Kidney (tissue), 14 donors: ENCODE results near the gene DCN. TPM values are rescaled to one million over a fixed set of nuclear protein-coding genes. Genes with fewer than 3 reads are reported as not detected.

ENCODE experiments used
- DNase-seq, 5 donors: peaks; one replicate each; pipeline ENCODE4 v3.0.0-alpha.2; 2013 to 2020
- FAIRE-seq: peaks from 2 replicates; lab custom pipeline; 2012; peaks lifted over from hg19 to GRCh38; lab: Jason Lieb, UNC
- H3K27ac ChIP-seq, 2 donors: one replicate each; pipeline ENCODE4 v1.7.0; 2013; ENCODE audit warnings: low read depth in 2 of 2, low read length in 2 of 2, inconsistent platforms in 1 of 2
- H3K27me3 ChIP-seq: one replicate; pipeline ENCODE4 v1.7.1; 2013; ENCODE audit warnings: low read length, inconsistent platforms; ENCODE audit not compliant: control insufficient read depth, insufficient read depth
- H3K36me3 ChIP-seq, 3 donors: one replicate each; pipeline versions ENCODE4 v1.7.0 to v1.7.1; 2013; ENCODE audit warnings: low read length in 3 of 3, control low read depth in 1 of 3, inconsistent platforms in 1 of 3; ENCODE audit not compliant: insufficient read depth in 3 of 3, control insufficient read depth in 2 of 3
- H3K4me1 ChIP-seq, 3 donors: one replicate each; pipeline versions ENCODE4 v1.7.0 to v1.7.1; 2013; ENCODE audit warnings: low read length in 3 of 3, inconsistent platforms in 1 of 3, low read depth in 1 of 3; ENCODE audit not compliant: control insufficient read depth in 2 of 3, insufficient read depth in 2 of 3
- H3K4me3 ChIP-seq, 3 donors: one replicate each; pipeline versions ENCODE4 v1.7.0 to v1.8.1; 2013; ENCODE audit warnings: low read length in 3 of 3, control low read depth in 1 of 3, inconsistent platforms in 1 of 3
- H3K9ac ChIP-seq, 3 donors: one replicate each; pipeline versions ENCODE4 v1.7.0 to v1.7.1; 2013; ENCODE audit warnings: low read length in 3 of 3, control low read depth in 1 of 3, inconsistent platforms in 1 of 3
- H3K9me3 ChIP-seq, 3 donors: one replicate each; pipeline versions ENCODE4 v1.7.0 to v1.7.1; 2013; ENCODE audit warnings: low read length in 3 of 3, control low read depth in 1 of 3, inconsistent platforms in 1 of 3; ENCODE audit not compliant: control insufficient read depth in 2 of 3, insufficient read depth in 1 of 3
- intact Hi-C: fragments of 100-400 bp; cut with DNase I; formaldehyde crosslinking; loops from one replicate; pipeline ENCODE4 v1.11.1; 2022
- polyA plus RNA-seq: library from polyadenylated mRNA; stranded (reverse); fragments of 350-450 nt; fragmentation: Illumina TruSeq; extraction: RNeasy Lipid Tissue Mini Kit (QIAGEN cat#74804); gene quantifications from one replicate; pipeline ENCODE4 v1.2.3, GENCODE V29; 2014; ENCODE audit warnings: low read depth, low replicate concordance; ENCODE audit not compliant: insufficient read depth
- total RNA-seq: library from RNA; stranded (reverse); fragmentation: NEBNext Ultra II Directional; extraction: Animal tissue kit (Norgen Biotek cat#: 25700); gene quantifications from one replicate; pipeline ENCODE4 v1.2.1, GENCODE V29; 2021
- TF ChIP-seq, protein P1 (sequence below): IDR thresholded peaks from 3 replicates; pipeline ENCODE4 v1.5.1; 2012; ENCODE audit warnings: mild to moderate bottlenecking, moderate library complexity, borderline replicate concordance; ENCODE audit not compliant: insufficient read depth; ENCODE audit errors: extremely low read depth
- donor health status: control.
- donor health status: control.
- donor health status: control.
- donor health status: control.
- donor health status: control.
- donor health status: DM: yes; HTN: yes; CAD: no.
- donor health status: Normal renal cell carcinoma (clear cell type).

Gene DCN
- total and polyA plus RNA-seq, 2 donors from 2014 or later = 239 to 317 TPM

GRCh38 chr12:91104812-91105466, 77.7 kb downstream of the DCN start:
- Histone ChIP-seq H3K27me3 (no peaks in the 10 kb centered on the region), H3K4me1 (no peaks in the 10 kb centered on the region), H3K27ac (no peak overlapping the region), H3K9me3 (no peaks in the 10 kb centered on the region), H3K4me3 (no peak overlapping the region), H3K9ac (no peak overlapping the region), H3K36me3 (no peaks in the 10 kb centered on the region)
- TF ChIP-seq, protein P1, sequence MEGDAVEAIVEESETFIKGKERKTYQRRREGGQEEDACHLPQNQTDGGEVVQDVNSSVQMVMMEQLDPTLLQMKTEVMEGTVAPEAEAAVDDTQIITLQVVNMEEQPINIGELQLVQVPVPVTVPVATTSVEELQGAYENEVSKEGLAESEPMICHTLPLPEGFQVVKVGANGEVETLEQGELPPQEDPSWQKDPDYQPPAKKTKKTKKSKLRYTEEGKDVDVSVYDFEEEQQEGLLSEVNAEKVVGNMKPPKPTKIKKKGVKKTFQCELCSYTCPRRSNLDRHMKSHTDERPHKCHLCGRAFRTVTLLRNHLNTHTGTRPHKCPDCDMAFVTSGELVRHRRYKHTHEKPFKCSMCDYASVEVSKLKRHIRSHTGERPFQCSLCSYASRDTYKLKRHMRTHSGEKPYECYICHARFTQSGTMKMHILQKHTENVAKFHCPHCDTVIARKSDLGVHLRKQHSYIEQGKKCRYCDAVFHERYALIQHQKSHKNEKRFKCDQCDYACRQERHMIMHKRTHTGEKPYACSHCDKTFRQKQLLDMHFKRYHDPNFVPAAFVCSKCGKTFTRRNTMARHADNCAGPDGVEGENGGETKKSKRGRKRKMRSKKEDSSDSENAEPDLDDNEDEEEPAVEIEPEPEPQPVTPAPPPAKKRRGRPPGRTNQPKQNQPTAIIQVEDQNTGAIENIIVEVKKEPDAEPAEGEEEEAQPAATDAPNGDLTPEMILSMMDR = no peak
- intact Hi-C loops = no loop called here
- no peak for FAIRE-seq
- no peak for DNase-seq

DNA sequence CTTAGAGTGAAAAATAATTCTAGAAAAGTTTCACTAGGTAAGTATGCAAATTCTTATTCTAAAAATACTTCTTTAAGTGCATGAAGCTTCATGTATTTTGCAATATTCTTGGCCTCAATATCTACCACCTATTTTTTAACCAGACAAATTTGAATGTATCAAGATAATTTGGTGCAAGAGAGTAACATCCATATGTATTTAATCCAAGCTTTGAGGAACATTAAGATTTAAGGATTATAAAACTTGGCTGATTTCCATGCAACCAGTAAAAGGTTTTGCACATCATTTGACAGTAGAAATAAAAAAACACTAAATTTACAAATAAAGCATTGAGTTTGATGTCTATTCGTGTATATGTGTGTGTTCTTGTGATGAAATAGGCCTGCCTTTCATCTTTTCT, 79.0 kb downstream of the DCN start:
- Histone ChIP-seq H3K27ac (no peak overlapping the region), H3K9ac (no peak overlapping the region), H3K9me3 (no peaks in the 10 kb centered on the region), H3K4me3 (no peak overlapping the region), H3K36me3 (no peaks in the 10 kb centered on the region), H3K27me3 (no peaks in the 10 kb centered on the region), H3K4me1 (no peaks in the 10 kb centered on the region)
- intact Hi-C loops = no loop called here
- DNase-seq (no peak), FAIRE-seq (no peak)
- TF ChIP-seq, protein P1 = no peak

DNA sequence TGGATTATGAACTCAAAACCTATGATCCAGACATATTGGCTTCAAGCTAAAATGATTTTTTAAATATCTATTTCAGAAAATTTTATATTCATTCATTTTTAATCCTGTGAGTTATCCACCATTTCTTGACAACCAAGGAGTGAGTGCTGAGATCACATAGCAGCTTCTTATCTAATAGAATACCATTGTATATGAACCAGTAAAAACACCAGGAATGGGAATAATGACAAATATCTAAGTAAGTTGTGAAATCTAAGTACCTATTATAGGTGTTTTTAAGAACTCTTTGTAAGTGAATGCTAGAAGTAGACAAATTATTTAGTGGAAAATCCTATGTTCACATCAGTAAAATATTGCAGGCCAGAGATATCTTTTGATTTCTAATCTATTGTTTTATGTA, 79.5 kb downstream of the DCN start:
- H3K4me3 ChIP-seq = no peak overlapping the region
- no peak for FAIRE-seq
- intact Hi-C loops = no loop called here
- no peaks in the 10 kb centered on the region for H3K9me3 ChIP-seq
- no peaks in the 10 kb centered on the region for H3K4me1 ChIP-seq
- no peak overlapping the region for H3K9ac ChIP-seq
- no peak for DNase-seq
- no peaks in the 10 kb centered on the region for H3K27me3 ChIP-seq
- H3K36me3 ChIP-seq = no peaks in the 10 kb centered on the region
- no peak overlapping the region for H3K27ac ChIP-seq
- TF ChIP-seq, protein P1 = no peak

DNA sequence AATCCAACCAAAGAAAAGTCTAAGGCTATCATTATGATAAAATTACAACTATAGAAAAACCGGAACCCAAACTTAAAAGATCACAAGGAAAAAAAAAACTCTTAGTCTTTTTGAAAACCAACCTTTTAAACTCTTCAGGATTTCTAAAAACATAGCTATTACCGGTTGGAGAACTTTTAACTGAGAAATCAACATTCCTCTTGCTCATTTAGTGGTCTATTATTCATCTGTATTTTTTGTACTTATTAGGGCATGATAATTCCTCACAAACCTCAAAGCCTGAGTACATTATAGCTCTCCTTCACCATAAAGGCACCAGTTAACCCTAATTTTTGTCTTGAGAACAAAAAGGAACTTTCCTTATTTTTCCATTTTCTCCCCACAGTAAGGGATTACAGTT, 81.7 kb downstream of the DCN start:
- Histone ChIP-seq H3K36me3 (no peaks in the 10 kb centered on the region), H3K27ac (no peak overlapping the region), H3K27me3 (no peaks in the 10 kb centered on the region), H3K4me3 (no peak overlapping the region), H3K9me3 (no peaks in the 10 kb centered on the region), H3K9ac (no peak overlapping the region), H3K4me1 (no peaks in the 10 kb centered on the region)
- DNase-seq = no peak
- intact Hi-C loops = no loop called here
- TF ChIP-seq, protein P1 = no peak
- FAIRE-seq = no peak
